KOPT-K1 (cell line): ENCODE measurements around the gene COL4A1.

Experiments used
- H3K27ac ChIP-seq: fragments of 200-600 bp; sonication (generic); 2 replicates; pipeline ENCODE4 v1.5.1; 2016; ENCODE audit warnings: antibody characterized with exemption, mild to moderate bottlenecking, low read depth, low read length; ENCODE audit not compliant: poor library complexity, severe bottlenecking
- H3K36me3 ChIP-seq: fragments of 200-600 bp; sonication (generic); 2 replicates; pipeline ENCODE4 v1.5.1; 2017; ENCODE audit warnings: antibody characterized with exemption, mild to moderate bottlenecking, low read length, moderate library complexity; ENCODE audit not compliant: insufficient read depth
- H3K9me3 ChIP-seq: fragments of 200-600 bp; sonication (generic); 2 replicates; pipeline ENCODE4 v1.5.1; 2017; ENCODE audit warnings: antibody characterized with exemption, low read length, mild to moderate bottlenecking; ENCODE audit not compliant: insufficient read depth, poor library complexity, severe bottlenecking

The COL4A1 gene

GRCh38 chr13:110310541-110311442 is 3.8 kb upstream of the COL4A1 start:
- Histone ChIP-seq H3K36me3 (no peaks in the 10 kb centered on the region), H3K9me3 (no peaks in the 10 kb centered on the region), H3K27ac (no peak overlapping the region)

GRCh38 chr13:110309661-110310524 is 2.9 kb upstream of the COL4A1 start:
- Histone ChIP-seq H3K36me3 (no peaks in the 10 kb centered on the region), H3K27ac (no peak overlapping the region), H3K9me3 (no peaks in the 10 kb centered on the region)

GRCh38 chr13:110308656-110309359 is 1.9 kb upstream of the COL4A1 start:
- H3K36me3 ChIP-seq, result no peaks in the 10 kb centered on the region
- H3K27ac ChIP-seq, result no peak overlapping the region
- H3K9me3 ChIP-seq, result no peaks in the 10 kb centered on the region

DNA sequence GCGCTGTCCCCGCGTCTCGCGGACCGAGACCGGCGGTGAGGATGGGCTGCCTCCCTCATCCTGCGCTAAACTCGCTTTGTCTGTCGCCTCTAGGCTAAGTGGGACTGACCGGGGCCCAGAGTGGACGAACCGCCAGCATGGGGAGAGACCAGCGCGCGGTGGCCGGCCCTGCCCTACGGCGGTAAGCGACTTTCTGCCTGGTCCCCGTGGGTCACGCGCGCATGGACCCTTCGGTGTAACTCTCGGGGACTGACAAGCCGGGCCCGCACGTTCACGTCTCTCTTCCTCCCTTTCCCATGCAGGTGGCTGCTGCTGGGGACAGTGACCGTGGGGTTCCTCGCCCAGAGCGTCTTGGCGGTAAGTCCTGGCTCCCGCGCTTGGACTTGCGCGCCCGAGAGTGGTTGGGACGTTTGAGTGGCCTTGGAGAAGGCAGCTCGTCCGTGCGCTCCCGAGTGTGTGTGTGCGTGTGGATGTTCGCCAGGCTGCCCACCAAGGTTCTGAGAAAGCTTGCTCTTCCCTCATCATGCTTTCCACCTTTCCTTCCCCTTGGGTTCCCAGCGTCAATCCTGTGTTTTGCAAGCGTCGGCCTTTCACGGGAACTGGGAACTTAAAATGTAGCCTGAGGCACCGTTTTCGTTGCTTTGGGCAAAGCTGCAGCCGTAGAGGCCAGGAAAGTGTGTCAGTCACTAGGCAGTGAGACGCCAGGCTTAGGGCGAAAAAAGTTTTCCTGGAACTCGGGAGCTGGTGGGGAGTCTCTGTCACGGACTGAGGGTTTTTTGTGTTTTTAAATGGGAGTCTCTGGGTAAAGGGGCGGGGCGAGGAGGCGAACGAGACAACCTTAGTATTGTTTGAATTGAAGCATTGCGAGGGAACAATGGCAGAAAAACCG is 1.1 kb upstream of the COL4A1 start:
- no peaks in the 10 kb centered on the region for H3K36me3 ChIP-seq
- H3K9me3 ChIP-seq, result no peaks in the 10 kb centered on the region
- no peak overlapping the region for H3K27ac ChIP-seq

DNA sequence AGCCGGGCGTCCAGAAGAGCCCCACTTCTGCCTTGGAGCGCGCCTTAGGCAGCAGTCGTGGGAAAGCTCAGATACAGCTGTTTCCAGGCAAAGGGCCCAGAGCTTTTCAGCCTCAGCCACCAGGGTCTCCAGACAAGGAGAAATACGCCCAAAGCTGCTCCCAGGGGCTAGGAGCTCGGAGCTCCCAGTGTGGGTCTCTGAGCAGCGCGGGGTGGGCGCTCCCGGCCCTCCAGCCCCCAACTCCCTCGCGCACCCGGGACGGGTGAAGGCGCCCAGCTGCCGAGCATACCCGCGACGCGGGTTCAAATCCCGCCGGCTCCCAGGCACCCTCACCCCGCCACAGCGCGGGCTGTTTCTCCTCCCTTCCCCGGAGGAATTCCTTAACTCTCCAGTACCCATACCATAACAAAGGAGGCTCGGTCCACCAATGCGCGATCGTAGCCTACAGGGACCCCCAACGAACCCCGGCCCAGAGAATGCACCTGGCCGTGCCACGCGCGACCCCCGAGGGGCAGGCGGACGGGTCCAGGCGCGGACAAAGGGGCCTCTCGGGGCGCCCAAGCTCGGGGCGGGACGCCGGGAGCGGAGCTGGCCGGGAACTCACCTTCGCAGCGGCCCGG is 507 bp downstream of the COL4A1 start:
- no peaks in the 10 kb centered on the region for H3K9me3 ChIP-seq
- H3K27ac ChIP-seq, result no peak overlapping the region
- H3K36me3 ChIP-seq, result no peaks in the 10 kb centered on the region

- no peaks in the 10 kb centered on the region for H3K9me3 ChIP-seq
- no peaks in the 10 kb centered on the region for H3K36me3 ChIP-seq
- H3K27ac ChIP-seq, result no peak overlapping the region
Measured at GRCh38 chr13:110305949-110306339, 1.0 kb downstream of the COL4A1 start.

DNA sequence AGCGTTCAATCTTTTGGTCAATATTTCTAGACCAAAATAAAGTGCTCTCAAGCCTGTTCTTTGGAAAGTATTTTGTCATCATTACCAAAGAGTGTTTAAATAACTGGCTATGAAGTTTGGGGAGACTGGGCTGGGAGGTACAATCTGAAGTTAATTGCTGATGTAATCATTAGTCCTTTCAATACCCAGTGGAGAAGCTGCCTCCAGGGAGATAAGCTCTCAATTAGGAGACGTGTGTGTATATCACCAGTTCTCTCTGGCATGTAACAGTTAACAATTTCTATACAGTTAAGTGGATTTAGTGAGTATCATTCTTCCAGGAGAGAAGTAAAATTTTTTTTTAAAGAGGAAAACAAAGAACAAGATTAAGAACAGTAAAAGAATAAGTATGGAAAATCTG is 1.4 kb downstream of the COL4A1 start:
- Histone ChIP-seq H3K9me3 (no peaks in the 10 kb centered on the region), H3K27ac (no peak overlapping the region), H3K36me3 (no peaks in the 10 kb centered on the region)

DNA sequence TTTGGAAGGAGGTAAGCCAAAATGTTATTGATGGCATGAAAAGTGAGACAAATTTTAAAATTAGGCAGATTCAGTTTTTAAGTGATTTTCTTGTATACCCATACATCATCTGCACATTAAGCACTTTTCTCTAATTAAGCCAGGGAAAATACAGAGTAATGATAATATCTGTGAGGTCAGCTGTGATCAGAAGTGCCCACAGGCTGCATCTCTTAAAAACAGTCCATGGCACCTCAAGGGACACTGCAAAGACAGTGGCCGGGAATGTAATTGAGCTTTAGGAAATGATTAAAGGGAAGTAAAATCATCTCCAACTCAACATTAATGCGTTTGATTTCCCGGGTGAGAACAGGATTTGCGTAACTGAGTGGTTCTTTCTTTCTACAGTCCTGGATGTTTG is 2.0 kb downstream of the COL4A1 start:
- no peak overlapping the region for H3K27ac ChIP-seq

GRCh38 chr13:110304256-110304655 is 2.7 kb downstream of the COL4A1 start:
- H3K27ac ChIP-seq, result no peak overlapping the region
- no peaks in the 10 kb centered on the region for H3K9me3 ChIP-seq
- H3K36me3 ChIP-seq, result no peaks in the 10 kb centered on the region

More for the DNA sequence above, 2.0 kb downstream of the COL4A1 start:
- Histone ChIP-seq H3K36me3 (no peaks in the 10 kb centered on the region), H3K9me3 (no peaks in the 10 kb centered on the region)

- no peaks in the 10 kb centered on the region for H3K36me3 ChIP-seq
- H3K9me3 ChIP-seq, result no peaks in the 10 kb centered on the region
- H3K27ac ChIP-seq, result no peak overlapping the region
Measured at GRCh38 chr13:110303644-110304043, 3.3 kb downstream of the COL4A1 start.

- H3K36me3 ChIP-seq, result no peaks in the 10 kb centered on the region
- no peak overlapping the region for H3K27ac ChIP-seq
- H3K9me3 ChIP-seq, result no peaks in the 10 kb centered on the region
Measured at GRCh38 chr13:110302997-110303396, 4.0 kb downstream of the COL4A1 start.

DNA sequence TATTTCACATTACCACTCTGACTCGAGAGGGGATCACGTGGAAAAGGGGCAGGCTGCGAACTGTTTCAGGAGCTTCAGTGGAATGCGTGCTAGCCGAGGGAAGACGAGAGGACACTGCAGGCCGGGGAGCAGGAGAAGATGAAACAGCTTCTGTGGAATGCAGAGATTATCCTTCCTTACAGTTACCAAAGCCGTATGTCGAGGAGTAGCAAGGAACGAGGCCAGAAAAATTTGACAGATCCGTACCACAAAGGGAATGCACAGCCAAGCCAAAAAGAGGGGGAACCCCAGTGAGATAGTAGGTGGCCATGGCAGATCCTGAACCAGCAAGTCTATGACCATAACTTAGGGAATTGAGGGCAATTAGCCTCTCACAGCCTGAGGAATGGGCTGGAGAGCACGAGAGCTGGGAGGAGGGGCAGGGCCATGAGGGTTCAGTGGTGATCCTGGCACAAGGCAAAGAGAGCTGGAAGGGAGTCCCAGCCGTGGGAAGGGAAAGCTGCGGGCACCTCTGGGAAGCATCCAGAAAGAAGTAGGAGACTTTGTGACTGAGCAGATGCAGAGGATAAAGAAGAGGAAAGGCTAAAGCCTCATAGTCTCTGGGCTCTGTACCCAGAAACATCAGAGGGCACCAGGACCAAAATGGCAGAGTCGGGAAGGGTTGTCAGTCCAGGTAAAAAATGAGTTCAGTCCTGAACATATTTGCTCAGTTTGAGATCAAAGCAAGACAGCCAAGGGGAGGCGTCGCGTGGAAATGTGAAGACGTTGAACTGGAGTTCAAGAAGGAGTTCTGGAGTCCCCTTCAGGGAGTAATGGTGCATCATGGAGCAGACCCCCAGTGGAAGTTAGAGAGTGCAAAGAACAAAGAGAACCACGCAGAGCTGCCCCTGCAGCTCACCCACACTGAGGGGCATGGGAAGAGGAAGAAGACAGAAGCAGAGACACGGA is 5.1 kb downstream of the COL4A1 start:
- Histone ChIP-seq H3K27ac (no peak overlapping the region), H3K9me3 (no peaks in the 10 kb centered on the region), H3K36me3 (no peaks in the 10 kb centered on the region)

- Histone ChIP-seq H3K9me3 (no peaks in the 10 kb centered on the region), H3K27ac (no peak overlapping the region), H3K36me3 (no peaks in the 10 kb centered on the region)
Measured at GRCh38 chr13:110301083-110301482, 5.9 kb downstream of the COL4A1 start.
